B cell (primary cell): ENCODE measurements around the gene TBCCD1. TPM values are rescaled to one million over a fixed set of nuclear protein-coding genes. Genes with fewer than 3 reads are reported as not detected.

Experiments used
- ATAC-seq: fragments of 200-7000 bp; cut with Tn5 transposase; one replicate; pipeline ENCODE4 v1.10.0; 2021; ENCODE audit warnings: low read depth, mild to moderate bottlenecking, moderate number of reproducible peaks, moderate library complexity
- CTCF ChIA-PET: fragments of 350-600 bp; sonication (Branson Sonifier 250); formaldehyde crosslinking; loops from one replicate; lab custom pipeline; 2021; ENCODE audit warnings: antibody characterized with exemption, inconsistent platforms; lab: Charles Lee
- POLR2A ChIA-PET: fragments of 350-600 bp; sonication (Branson Sonifier 250); formaldehyde crosslinking; loops from one replicate; lab custom pipeline; 2021; ENCODE audit warnings: antibody characterized with exemption; lab: Charles Lee
- DNase-seq: peaks from one replicate; pipeline ENCODE4 v3.0.0; 2013
- H2AFZ ChIP-seq: 2 replicates; pipeline ENCODE4 v1.6.1; 2012; ENCODE audit warnings: mild to moderate bottlenecking, low read depth, low read length; ENCODE audit not compliant: insufficient read depth, poor library complexity, severe bottlenecking
- H3K27ac ChIP-seq, 2 donors: 1 replicate in 1 of 2; 2 replicates in 1 of 2; pipeline ENCODE4 v1.5.1; 2012 to 2013; ENCODE audit warnings: low read length in 2 of 2, mild to moderate bottlenecking in 2 of 2, moderate library complexity in 1 of 2
- H3K27me3 ChIP-seq, 4 experiments: fragments of 200-600 bp in 1 of 4; sonication (generic) in 1 of 4; replicated peaks in 1 of 4; 1 replicate in 2 of 4; 2 replicates in 2 of 4; pipeline versions ENCODE4 v1.6.1 to v1.7.0; 2013 to 2016; ENCODE audit warnings: low read length in 3 of 4, mild to moderate bottlenecking in 2 of 4, mixed read lengths in 1 of 4, moderate library complexity in 1 of 4; ENCODE audit not compliant: insufficient read depth in 4 of 4, control insufficient read depth in 3 of 4; ENCODE audit errors: control extremely low read depth in 1 of 4
- H3K36me3 ChIP-seq, 2 experiments: replicated peaks in 1 of 2; 1 replicate in 1 of 2; 2 replicates in 1 of 2; pipeline versions ENCODE4 v1.6.1 to v1.7.1; 2013; ENCODE audit warnings: low read length in 1 of 2; ENCODE audit not compliant: insufficient read depth in 2 of 2, control insufficient read depth in 1 of 2; ENCODE audit errors: control extremely low read depth in 1 of 2, extremely low read depth in 1 of 2
- H3K4me1 ChIP-seq, 2 donors: fragments of 200-600 bp in 1 of 2; sonication (generic) in 1 of 2; 1 replicate in 1 of 2; 2 replicates in 1 of 2; pipeline versions ENCODE4 v1.5.1 to v1.6.1; 2013 to 2017; ENCODE audit warnings: low read length in 2 of 2; ENCODE audit not compliant: control insufficient read depth in 2 of 2, insufficient read depth in 2 of 2
- H3K4me2 ChIP-seq: replicated peaks from 2 replicates; pipeline ENCODE3; 2012; ENCODE audit warnings: mild to moderate bottlenecking, low read depth, low read length; ENCODE audit not compliant: poor library complexity, severe bottlenecking
- H3K4me3 ChIP-seq, 5 experiments: fragments of 200-600 bp in 1 of 5; sonication (generic) in 1 of 5; 1 replicate in 3 of 5; 2 replicates in 2 of 5; pipeline versions ENCODE4 v1.5.1 to v1.7.0; 2011 to 2016; ENCODE audit warnings: low read length in 4 of 5, mild to moderate bottlenecking in 4 of 5, low read depth in 2 of 5, control low read depth in 1 of 5, moderate library complexity in 1 of 5; ENCODE audit not compliant: insufficient read depth in 1 of 5; ENCODE audit errors: control extremely low read depth in 1 of 5, extremely low read depth in 1 of 5
- H3K79me2 ChIP-seq: fragments of 200-600 bp; sonication (generic); one replicate; pipeline ENCODE4 v1.6.0; 2016; ENCODE audit warnings: low read length; ENCODE audit not compliant: control insufficient read depth, insufficient read depth
- H3K9ac ChIP-seq: fragments of 200-600 bp; sonication (generic); 2 replicates; pipeline ENCODE4 v1.6.1; 2017; ENCODE audit warnings: mild to moderate bottlenecking, low read length, moderate library complexity
- H3K9me3 ChIP-seq, 3 donors: one replicate each; pipeline versions ENCODE4 v1.6.1 to v1.7.1; 2013; ENCODE audit warnings: low read length in 2 of 3; ENCODE audit not compliant: control insufficient read depth in 2 of 3, insufficient read depth in 1 of 3; ENCODE audit errors: control extremely low read depth in 1 of 3
- H4K20me1 ChIP-seq: 2 replicates; pipeline ENCODE4 v1.6.0; 2012; ENCODE audit warnings: mild to moderate bottlenecking, low read length; ENCODE audit not compliant: insufficient read depth, control insufficient read depth, poor library complexity, severe bottlenecking
- H3K27ac Mint-ChIP-seq: one replicate; pipeline ENCODE4 v1.8.0; 2021; ENCODE audit warnings: mixed read lengths
- H3K27me3 Mint-ChIP-seq: one replicate; pipeline ENCODE4 v1.8.0; 2021; ENCODE audit warnings: mixed read lengths
- H3K4me1 Mint-ChIP-seq: one replicate; pipeline ENCODE4 v1.8.0; 2021; ENCODE audit warnings: mixed read lengths
- H3K4me3 Mint-ChIP-seq: one replicate; pipeline ENCODE4 v1.8.0; 2021; ENCODE audit warnings: mixed read lengths
- H3K9me3 Mint-ChIP-seq: one replicate; pipeline ENCODE4 v1.8.0; 2022; ENCODE audit warnings: mixed read lengths; ENCODE audit not compliant: insufficient read depth
- CTCF ChIP-seq: fragments of 200-600 bp; IDR thresholded peaks from one replicate; pipeline ENCODE4 v1.8.0; 2022; ENCODE audit warnings: antibody characterized with exemption, mild to moderate bottlenecking
- EZH2 ChIP-seq: IDR thresholded peaks from 2 replicates; pipeline ENCODE4 v1.6.1; 2012; ENCODE audit warnings: borderline replicate concordance, low read depth, mild to moderate bottlenecking, moderate library complexity, low read length; ENCODE audit not compliant: insufficient read depth, poor library complexity, severe bottlenecking
- WGBS: methylation state at CpG from one replicate; pipeline ENCODE4 v1.1.5; 2013; ENCODE audit warnings: missing lambda C conversion rate; ENCODE audit not compliant: insufficient coverage; 5-methylcytosine and 5-hydroxymethylcytosine counted together
- intact Hi-C: fragments of 100-400 bp; cut with micrococcal nuclease; formaldehyde crosslinking; loops from one replicate; pipeline ENCODE4 v1.10.0; 2022
- polyA plus RNA-seq: library from polyadenylated mRNA; depleted of rRNA; stranded (reverse); fragments of >200 nt; gene quantifications from 2 replicates; pipeline ENCODE4 v1.2.3, GENCODE V29; 2012
- total RNA-seq, 2 donors: library from RNA; stranded (reverse); fragments of 120-200 nt in 1 of 2; gene quantifications; 1 replicate in 1 of 2; 2 replicates in 1 of 2; pipeline versions ENCODE4 v1.2.3 to v1.2.4, GENCODE V29; 2013 to 2022

Gene TBCCD1
- total and polyA plus RNA-seq, 2 donors (not counting 1 experiment from before 2014, with no cell fraction given): 15.9 to 17.3 TPM

- H3K27ac Mint-ChIP-seq: no peak overlapping the region
- H2AFZ ChIP-seq: no peak overlapping the region
- ChIA-PET CTCF (interaction anchor here (1.4 to 1.8 kb wide), 2 partner anchors 12 to 64 kb away, joined by 3 to 7 read pairs; no protein-coding TSS in a partner anchor), POLR2A (no interaction called here)
- H3K4me3 Mint-ChIP-seq: no peak overlapping the region
- peaks cover 8 to 48% of the 10 kb centered on the region in 2 experiments for H3K36me3 ChIP-seq
- ATAC-seq (no peak), DNase-seq (no peak)
- H3K27me3 Mint-ChIP-seq: no peaks in the 10 kb centered on the region
- TF ChIP-seq EZH2: no peak
- TF ChIP-seq CTCF: no peak
- H3K4me2 ChIP-seq: no peak overlapping the region
- H3K4me3 ChIP-seq: no peak overlapping the region
- H3K27me3 ChIP-seq: no peaks in the 10 kb centered on the region
- H3K79me2 ChIP-seq: no peaks in the 10 kb centered on the region
- intact Hi-C loops: no loop called here
- H3K9me3 Mint-ChIP-seq: no peaks in the 10 kb centered on the region
- H3K4me1 Mint-ChIP-seq: no peaks in the 10 kb centered on the region
- no peak overlapping the region for H3K27ac ChIP-seq
- H3K4me1 ChIP-seq: no peaks in the 10 kb centered on the region
- no peaks in the 10 kb centered on the region for H4K20me1 ChIP-seq
- 91% methylated on average over 5 of the region's 5 CpGs for WGBS
- H3K9me3 ChIP-seq: no peaks in the 10 kb centered on the region
- no peak overlapping the region for H3K9ac ChIP-seq
These were observed 14.6 kb downstream of the TBCCD1 start for GRCh38 chr3:186552408-186553031.

- Histone ChIP-seq H3K4me3 (no peak overlapping the region), H3K27ac (no peak overlapping the region), H3K79me2 (no peaks in the 10 kb centered on the region), H3K36me3 (peaks cover 4 to 36% of the 10 kb centered on the region in 2 experiments), H3K4me2 (no peak overlapping the region), H3K4me1 (no peaks in the 10 kb centered on the region), H3K9ac (no peak overlapping the region), H2AFZ (no peak overlapping the region), H3K9me3 (no peaks in the 10 kb centered on the region), H3K27me3 (no peaks in the 10 kb centered on the region), H4K20me1 (no peaks in the 10 kb centered on the region)
- no peak for DNase-seq
- no peaks in the 10 kb centered on the region for H3K27me3 Mint-ChIP-seq
- ChIA-PET POLR2A (no interaction called here), CTCF (interaction anchor here (1.4 to 1.8 kb wide), 2 partner anchors 11 to 66 kb away, joined by 3 to 7 read pairs; no protein-coding TSS in a partner anchor)
- TF ChIP-seq CTCF (no peak), EZH2 (no peak)
- no peak overlapping the region for H3K27ac Mint-ChIP-seq
- intact Hi-C loops: no loop called here
- no peak for ATAC-seq
- H3K4me3 Mint-ChIP-seq: no peak overlapping the region
- H3K4me1 Mint-ChIP-seq: no peaks in the 10 kb centered on the region
- WGBS: 96% methylated on average over 6 of the region's 6 CpGs
- H3K9me3 Mint-ChIP-seq: no peaks in the 10 kb centered on the region
These were observed 15.8 kb downstream of the TBCCD1 start for GRCh38 chr3:186551387-186551786.
